ENCODE measurements around the gene PTPRN2.
"Not testable (repeated sequence)": the region's sequence is repeated elsewhere in the genome, so short reads cannot be mapped to it uniquely, and the experiment has no call there.

The PTPRN2 gene

GRCh38 chr7:158550886-158551452 is 36.7 kb downstream of the PTPRN2 start:
- no peak for DNase-seq (ENCODE audit: low read depth in 2 of 2)

GRCh38 chr7:158550394-158550700 is 37.3 kb downstream of the PTPRN2 start:
- no peak for DNase-seq (ENCODE audit: low read depth in 2 of 2)

- no peak for DNase-seq (ENCODE audit: low read depth in 2 of 2)
Observed at GRCh38 chr7:158549616-158550393, 37.8 kb downstream of the PTPRN2 start.

GRCh38 chr7:158549176-158549615 is 38.4 kb downstream of the PTPRN2 start:
- no peak for DNase-seq (ENCODE audit: low read depth in 2 of 2)

- DNase-seq (ENCODE audit: low read depth in 2 of 2): no peak
Observed at GRCh38 chr7:158548726-158549125, 38.9 kb downstream of the PTPRN2 start.

- DNase-seq (ENCODE audit: low read depth in 2 of 2): no peak
Observed at GRCh38 chr7:158547817-158548216, 39.8 kb downstream of the PTPRN2 start.

GRCh38 chr7:158546626-158547025 is 41.0 kb downstream of the PTPRN2 start:
- DNase-seq (ENCODE audit: low read depth in 2 of 2): no peak

- no peak for DNase-seq (ENCODE audit: low read depth in 2 of 2)
Observed at GRCh38 chr7:158546214-158546613, 41.4 kb downstream of the PTPRN2 start.

- DNase-seq (ENCODE audit: low read depth in 2 of 2): no peak
Observed at GRCh38 chr7:158544708-158545107, 42.9 kb downstream of the PTPRN2 start.

GRCh38 chr7:158543840-158544239 is 43.8 kb downstream of the PTPRN2 start:
- no peak for DNase-seq (ENCODE audit: low read depth in 2 of 2)

GRCh38 chr7:158542651-158543566 is 44.7 kb downstream of the PTPRN2 start:
- no peak for DNase-seq (ENCODE audit: low read depth in 2 of 2)

- DNase-seq (ENCODE audit: low read depth in 2 of 2): no peak
Observed at GRCh38 chr7:158541346-158542010, 46.1 kb downstream of the PTPRN2 start.

- no peak for DNase-seq (ENCODE audit: low read depth in 2 of 2)
Observed at GRCh38 chr7:158539711-158540146, 47.9 kb downstream of the PTPRN2 start.

GRCh38 chr7:158538156-158538946 is 49.3 kb downstream of the PTPRN2 start:
- DNase-seq (ENCODE audit: low read depth in 2 of 2): no peak

- no peak for DNase-seq (ENCODE audit: low read depth in 2 of 2)
Observed at GRCh38 chr7:158537516-158537882, 50.1 kb downstream of the PTPRN2 start.

- DNase-seq (ENCODE audit: low read depth in 2 of 2): no peak
Observed at GRCh38 chr7:158536871-158537515, 50.6 kb downstream of the PTPRN2 start.

GRCh38 chr7:158535079-158535478 is 52.5 kb downstream of the PTPRN2 start:
- DNase-seq (ENCODE audit: low read depth in 2 of 2): no peak

GRCh38 chr7:158534598-158534997 is 53.0 kb downstream of the PTPRN2 start:
- DNase-seq (ENCODE audit: low read depth in 2 of 2): no peak

GRCh38 chr7:158534134-158534515 is 53.5 kb downstream of the PTPRN2 start:
- DNase-seq (ENCODE audit: low read depth in 2 of 2): not testable (repeated sequence)

GRCh38 chr7:158533386-158534133 is 54.1 kb downstream of the PTPRN2 start:
- DNase-seq (ENCODE audit: low read depth in 2 of 2): no peak

Measured in stimulated activated CD8-positive, alpha-beta memory T cell treated with anti-CD3 and anti-CD28 coated beads, Interleukin-7, amount 100 ng/mL, for 1 hour (primary cell).